SHP77 (cell line): ENCODE data around the gene INPP4B.

Source experiments
- DNase-seq, 2 experiments: peaks; one replicate each; lab custom pipeline; 2025; lab: John Stamatoyannopoulos, UW

INPP4B gene

DNA sequence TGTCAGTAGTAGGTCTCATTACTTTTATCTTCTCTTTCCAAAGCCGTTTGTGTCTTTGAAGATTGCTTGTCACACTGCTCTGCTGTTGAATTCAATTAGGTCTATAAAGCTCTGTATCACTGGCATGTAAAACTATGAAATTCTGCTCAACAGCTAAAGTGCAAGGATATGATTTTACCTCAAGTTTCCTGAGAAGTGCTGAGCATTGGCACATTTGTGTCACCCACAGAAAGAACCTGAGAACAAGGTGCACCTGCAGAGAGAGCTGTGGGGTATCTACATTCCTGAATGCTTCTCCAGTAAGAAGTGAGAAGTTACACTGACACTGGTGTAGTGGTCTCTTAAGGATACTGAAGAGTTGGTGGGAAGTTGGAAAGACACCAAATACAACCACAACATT, 274.0 kb downstream of the INPP4B start:
- no peak for DNase-seq

DNA sequence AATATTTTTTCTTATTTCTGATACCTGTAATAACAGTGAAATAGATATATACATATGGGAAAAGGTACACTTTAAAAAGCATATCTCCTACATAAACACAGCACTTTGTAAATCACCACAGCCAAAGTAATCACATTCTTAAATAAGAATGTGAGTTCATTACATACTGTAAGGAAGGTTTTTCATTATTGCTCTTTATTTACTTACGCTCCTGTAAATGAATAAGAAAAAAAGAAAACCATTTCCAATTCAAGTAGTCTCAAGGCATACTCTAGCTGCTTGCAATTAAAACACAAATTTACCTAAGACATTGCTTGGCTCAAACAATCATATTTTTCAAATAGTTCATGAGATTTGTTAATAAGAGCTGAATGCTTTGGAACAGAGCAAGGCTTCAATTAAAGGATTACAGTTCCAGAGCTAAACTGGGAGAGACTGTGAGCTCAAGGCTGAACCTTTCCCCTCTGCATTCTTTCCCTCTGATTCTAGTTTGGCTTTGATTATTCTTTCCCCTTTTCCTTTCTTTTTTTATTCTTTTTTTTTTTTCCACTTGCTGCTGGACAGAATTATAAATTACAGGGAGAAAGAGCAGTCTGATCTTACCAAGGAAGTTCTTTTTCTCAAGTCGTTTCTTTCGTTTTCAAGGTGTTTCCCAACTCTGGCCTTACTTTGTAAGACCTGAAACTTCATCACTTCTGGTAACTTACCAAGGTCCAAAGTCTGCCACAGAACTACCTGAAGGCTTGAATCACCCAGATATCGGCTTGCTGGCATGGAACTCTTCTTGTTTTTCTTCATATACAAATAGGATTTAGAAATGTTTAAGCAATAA, 278.3 kb downstream of the INPP4B start:
- DNase-seq: no peak

- no peak for DNase-seq
These were observed 278.9 kb downstream of the INPP4B start for GRCh38 chr4:142567199-142567598.

DNA sequence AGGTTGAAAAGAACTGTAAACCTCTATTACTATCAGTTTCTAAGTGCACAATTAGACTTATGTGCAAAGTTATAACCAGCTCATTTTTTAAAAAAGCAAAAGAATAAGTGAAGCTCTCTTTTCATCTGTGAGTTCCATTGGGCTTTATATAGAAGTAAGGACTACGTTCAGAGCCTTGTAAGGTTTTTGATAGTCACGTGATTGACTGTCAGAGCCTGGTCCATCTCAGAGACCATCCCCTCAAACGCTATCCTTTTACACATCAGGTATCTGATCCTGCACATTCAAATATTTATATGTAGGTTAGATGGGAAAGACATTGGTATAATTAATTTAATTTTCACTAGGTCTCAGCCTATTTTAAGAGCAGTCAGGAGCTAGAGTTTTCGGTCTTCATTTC, 279.3 kb downstream of the INPP4B start:
- no peak for DNase-seq

- no peak for DNase-seq
These were observed 279.9 kb downstream of the INPP4B start for GRCh38 chr4:142566243-142566642.

GRCh38 chr4:142565771-142566170, 280.3 kb downstream of the INPP4B start:
- no peak for DNase-seq

DNA sequence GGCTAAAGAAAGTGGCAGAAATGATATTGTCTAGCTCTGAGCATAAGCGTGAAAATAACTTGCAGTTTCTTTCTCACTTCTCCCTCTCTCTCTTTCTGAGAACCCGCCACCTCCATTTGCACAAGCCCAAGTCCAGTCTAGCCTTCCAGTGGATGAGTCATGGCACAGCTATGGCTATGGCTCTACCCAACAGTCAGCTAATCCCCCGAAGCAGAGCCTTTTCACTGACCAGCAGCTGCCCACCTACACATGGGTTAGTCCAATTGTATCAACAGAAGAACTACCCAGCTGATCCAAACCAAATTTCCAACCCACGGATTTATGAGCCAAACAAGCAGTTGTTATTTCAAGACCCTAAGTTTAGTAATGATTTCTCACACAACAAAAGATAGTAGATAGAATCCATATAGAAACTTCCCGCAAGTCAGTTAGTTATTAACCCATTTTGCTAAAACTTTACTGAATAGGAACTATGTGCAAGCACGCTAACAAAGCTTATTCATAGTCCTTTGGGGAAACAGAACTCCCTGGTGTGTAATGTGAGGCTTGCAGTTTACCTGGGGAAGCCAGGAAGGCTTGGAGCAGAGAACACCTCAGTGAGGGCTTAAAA, 282.3 kb downstream of the INPP4B start:
- DNase-seq: no peak

- DNase-seq: no peak
These were observed 286.1 kb downstream of the INPP4B start for GRCh38 chr4:142559986-142560385.

GRCh38 chr4:142558851-142559250, 287.2 kb downstream of the INPP4B start:
- DNase-seq: no peak

DNA sequence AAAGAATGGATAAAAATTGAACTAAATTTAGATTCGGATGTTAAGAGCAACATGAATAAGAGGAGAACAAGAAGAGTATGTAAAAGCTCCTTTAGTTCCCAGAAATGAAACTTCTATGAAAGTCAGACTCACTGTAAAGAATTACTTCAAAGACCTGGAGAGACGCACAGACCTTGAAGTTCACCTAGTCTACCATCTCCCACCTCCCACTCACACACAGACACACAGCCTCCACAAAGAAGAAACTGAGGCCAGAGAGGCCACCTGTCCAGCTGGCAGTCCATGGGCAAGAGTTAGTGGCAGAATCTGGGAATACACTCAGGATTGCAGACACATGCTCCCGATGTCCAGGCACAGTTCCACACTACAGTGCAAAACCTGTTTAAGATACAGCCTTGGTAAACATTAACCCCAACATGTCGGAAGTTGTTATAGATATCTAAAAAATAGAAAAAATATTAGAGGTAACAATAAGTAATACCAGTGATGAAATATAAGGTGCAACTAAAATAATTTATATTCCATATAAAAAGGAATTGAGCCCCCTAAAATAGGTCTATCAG, 288.8 kb downstream of the INPP4B start:
- DNase-seq: no peak

DNA sequence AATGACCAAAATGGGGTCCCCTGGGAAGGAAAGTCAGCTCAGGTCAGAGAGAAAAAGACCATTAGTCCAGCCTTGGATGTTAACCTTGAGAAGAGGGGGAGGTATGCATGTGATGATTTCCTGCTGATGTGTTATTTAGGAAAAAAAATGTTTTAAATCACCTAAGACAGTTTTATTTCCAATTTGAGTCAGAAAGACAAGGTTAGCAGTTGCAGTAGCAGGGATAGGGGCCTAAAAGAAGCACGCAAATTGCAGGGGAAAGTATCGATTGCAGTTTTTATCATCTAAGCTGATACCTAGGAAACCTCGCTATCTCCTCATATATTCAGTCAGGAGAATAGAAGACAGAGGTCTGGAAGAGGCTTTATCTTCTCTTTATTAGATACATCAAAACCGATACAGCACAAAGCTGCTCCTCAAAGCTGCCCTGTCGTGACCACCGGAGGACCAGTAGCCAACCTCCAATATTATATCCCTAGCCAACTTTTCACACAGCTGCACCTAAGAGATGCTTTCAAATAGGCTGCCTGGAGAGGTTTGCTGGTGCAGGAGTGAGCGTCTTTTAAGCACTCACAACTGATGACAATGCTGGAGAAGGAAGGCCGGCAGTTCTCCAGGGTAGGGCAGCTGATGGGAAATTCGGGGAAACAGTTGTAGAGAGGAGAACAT, 289.4 kb downstream of the INPP4B start:
- DNase-seq: no peak

DNA sequence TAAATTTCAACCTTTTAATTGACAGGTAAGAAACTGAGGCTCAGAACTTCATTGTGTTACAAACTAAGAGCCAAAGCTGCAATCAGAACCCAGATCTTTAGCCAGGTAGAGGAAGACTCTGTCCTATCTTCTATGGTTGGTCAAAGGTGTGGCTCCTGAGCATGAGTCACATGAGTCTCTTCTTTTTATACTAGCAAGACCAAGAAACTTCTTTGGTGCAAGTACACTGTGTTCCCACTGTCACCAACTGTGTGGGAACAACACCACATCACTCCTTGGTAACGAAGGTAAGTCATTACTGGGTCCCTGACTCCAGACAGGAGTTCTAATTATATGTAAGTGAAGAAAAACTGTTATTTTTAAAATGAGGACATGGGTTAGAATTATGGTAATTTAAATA, 290.1 kb downstream of the INPP4B start:
- DNase-seq: no peak

GRCh38 chr4:142554412-142554811, 291.7 kb downstream of the INPP4B start:
- no peak for DNase-seq

DNA sequence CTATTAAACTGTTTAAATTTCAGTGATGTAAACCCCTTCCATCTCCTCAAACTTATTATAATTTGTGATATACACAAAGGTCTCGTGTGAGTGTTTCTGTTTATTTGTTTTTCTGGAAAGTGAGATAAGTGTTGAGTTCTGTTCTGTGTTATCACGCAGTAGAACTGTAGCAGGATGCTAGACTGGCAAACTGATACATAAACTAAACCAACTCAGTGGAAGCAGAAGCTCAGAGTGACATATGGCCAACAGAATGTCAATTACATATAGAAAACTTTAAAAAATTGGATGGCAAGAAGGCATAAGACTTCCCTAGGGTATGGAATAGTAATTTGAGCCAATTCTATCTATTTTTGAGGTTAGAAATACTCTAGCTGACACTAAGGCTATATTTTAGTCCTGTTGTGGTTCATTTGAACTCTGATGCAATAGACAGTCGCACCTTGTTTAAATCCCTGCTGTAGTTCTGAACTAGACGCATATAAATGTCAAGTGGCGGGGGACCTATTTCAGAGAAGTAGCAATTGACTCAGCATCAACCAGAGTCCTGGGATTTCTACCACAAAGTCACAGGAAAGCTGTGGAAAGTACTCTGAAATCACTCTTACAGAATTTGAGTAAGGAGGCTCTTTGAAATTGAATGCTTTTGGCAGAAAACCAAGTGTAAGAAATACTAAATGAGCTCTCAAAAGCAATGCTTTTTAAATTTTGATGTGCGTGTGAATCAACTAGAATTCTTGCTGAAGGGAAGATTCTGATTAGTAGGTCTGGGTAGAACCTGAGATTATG, 294.4 kb downstream of the INPP4B start:
- DNase-seq: no peak

DNA sequence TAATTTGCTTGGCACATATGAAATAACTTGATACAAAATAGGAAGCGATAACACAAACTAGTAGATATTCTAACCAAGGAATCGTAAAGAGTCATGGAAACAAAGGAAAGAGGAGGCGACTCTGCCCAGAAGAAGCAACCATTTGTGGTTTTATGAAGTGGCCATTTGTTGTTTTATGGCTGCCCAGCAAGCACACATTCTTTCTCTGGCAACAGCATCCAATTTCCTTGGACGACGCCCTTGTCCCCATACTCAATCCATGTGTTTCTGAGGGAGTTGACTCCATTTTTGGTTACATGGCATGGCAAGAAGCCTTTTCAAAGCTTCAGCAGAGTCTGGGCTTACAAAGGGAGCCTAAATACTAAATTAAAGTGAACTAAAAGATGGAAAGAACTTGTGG, 295.1 kb downstream of the INPP4B start:
- DNase-seq: no peak

DNA sequence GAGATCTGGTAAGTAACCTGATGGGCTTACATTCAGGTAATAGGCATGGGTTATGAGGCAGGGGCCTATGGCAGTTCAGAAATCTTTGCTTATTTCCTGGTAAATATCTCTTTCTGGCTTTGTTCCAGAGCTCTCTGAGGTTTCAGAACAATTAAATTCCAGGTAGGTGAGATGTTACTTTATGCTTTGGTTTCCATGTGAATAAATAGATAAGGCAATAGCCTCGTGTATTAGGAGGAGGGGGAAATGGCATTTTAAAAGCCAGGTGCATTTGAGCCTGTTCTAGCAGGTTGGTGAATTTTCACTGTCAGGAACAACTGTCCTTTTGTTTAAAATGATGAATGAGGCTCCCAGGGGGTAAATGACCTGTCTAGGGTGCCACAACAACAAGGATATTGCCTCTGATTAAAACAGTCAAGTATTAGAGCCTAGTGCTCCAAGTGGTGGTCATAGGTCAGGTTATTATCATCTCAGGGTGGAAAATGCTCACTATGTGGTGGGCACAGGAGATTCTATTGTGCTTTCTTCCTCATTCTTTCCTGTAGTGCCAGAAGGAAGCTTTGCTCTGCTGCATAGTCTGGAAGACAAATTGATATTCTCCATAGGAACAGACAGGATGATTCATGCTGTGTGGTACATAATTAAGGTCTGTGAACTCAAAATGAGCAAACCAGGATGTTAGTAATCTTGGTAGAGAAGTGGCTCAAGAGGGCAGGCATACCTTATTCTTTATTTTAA, 296.2 kb downstream of the INPP4B start:
- DNase-seq: no peak

DNA sequence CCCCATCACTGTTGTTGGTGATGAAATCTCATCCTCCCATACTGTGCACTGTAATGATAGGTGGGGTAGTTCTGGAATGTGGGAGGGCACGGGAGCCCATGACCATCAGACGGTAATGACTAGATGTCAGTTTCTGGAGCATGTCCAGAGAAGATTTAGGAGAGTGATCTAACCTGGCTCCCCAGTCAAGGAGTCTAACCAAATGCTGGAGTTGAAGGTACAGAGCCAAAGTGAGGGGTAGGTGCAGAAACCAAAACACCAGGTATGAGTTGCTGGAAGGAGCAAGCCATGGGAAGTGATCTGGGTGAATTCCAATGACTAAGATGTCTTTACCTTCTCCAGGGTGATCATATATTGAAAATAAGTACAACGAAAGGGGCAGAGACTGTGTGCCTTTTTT, 296.9 kb downstream of the INPP4B start:
- DNase-seq: no peak

DNA sequence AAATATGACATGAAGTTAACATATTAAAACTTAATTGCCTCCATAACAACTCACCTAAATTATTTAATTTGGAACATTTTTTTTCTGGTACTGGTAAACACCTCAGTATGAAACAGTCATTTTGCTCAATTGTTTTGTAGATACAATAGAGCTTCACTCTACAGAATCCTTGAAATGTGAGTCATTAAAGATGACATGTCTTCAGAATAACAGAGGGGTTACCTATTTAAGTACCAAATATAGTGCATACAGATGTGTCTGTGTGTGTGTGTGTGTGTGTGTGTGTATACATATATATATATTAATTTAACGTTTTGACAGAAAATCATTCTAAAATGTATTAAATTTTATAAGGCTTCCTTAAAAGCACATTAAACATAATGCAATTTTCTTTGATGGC, 297.6 kb downstream of the INPP4B start:
- no peak for DNase-seq

- DNase-seq: no peak
These were observed 298.1 kb downstream of the INPP4B start for GRCh38 chr4:142547974-142548373.

DNA sequence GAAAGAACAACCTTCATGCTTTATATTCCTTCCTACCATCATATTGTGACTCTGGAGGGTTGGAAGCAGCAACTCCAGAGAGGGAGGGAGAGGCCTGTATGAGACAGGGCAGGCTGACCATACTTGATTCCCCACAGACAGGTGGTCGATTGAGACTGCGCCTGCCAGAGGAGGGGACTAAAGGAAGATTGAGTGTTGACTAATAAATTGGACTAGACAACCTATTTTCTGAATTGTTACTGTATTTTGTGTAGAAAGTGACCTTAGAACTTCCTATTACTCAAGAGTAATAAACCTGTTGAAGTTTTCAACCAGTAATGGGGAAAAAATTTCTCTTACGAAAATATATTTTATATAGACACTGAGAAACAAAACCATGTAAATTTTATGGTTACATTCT, 301.5 kb downstream of the INPP4B start:
- DNase-seq: no peak

DNA sequence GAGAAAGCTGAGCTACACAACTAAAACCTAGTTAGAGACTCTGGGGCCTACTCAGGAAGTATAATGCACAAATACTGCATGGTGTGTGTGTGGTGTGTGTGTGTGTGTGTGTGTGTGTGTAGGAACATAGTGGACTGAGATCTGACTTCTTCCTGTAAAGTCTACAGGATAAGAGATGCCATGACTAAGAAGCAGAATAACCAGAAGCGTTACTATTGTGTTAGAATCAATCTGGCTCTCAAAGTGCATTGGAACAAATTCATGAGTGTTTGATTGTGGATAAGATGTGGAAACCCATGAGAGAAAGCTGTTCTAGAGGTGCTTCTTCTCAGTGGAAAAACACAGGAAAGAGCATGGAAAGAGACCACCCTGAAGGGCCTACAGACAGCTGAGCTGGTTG, 302.1 kb downstream of the INPP4B start:
- DNase-seq: no peak

- DNase-seq: no peak
These were observed 305.7 kb downstream of the INPP4B start for GRCh38 chr4:142540483-142540804.
